Epithelial cell of proximal tubule (primary cell): ENCODE measurements around the gene TMEM244. TPM values are rescaled to one million over a fixed set of nuclear protein-coding genes. Genes with fewer than 3 reads are reported as not detected.
"Not testable (repeated sequence)": the region's sequence is repeated elsewhere in the genome, so short reads cannot be mapped to it uniquely, and the experiment has no call there.

ENCODE experiments used
- DNase-seq: peaks from one replicate; pipeline ENCODE4 v3.0.0-alpha.2; 2011; ENCODE audit warnings: low read depth
- H3K4me3 ChIP-seq: 2 replicates; pipeline ENCODE4 v1.5.1; 2011; ENCODE audit warnings: low read depth, mild to moderate bottlenecking, low read length
- total RNA-seq: library from RNA; depleted of rRNA; stranded (reverse); fragments of >200 nt; gene quantifications from 2 replicates; pipeline ENCODE4 v1.2.3, GENCODE V29; 2015
- TF ChIP-seq, protein P1 (sequence below): conservative IDR thresholded peaks from 2 replicates; pipeline ENCODE4 v1.5.1; 2012; ENCODE audit warnings: low read depth, mild to moderate bottlenecking, low read length

Gene TMEM244
- total RNA-seq, 1 donor from 2014 or later, result not detected

DNA sequence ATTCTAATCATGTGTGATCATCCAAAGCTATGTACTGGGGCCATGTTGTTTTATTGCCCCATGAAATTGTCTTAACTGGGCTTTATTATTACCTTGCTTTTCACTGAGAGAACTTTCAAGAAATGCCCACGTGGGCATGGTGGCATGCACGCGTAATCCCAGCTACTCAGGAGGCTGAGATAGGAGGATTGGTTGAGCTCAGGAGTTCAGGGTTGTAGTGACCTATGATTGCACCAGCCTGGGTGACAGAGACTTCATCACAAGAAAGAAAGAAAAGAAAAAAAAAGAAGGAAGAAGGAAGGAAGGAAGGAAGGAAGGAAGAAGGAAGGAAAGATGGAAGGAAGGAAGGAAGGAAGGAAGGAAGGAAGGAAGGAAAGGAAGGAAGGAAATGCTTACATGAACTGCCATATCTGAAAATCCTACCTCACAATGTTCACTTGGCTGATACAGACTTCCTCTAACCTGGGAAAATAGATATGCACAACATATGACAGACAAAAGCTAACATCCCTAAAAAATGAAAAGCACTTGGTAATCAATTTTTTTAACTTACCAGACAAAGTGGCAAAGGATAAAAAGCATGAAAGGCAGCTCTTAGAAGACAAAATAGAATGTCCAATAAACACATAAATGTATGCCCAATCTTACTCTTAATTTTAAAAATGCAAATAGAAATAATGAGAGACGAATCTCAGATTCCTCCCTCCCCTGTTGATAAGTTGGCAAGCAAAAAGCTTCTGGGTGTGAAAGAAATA lies 25.5 kb upstream of the TMEM244 start:
- no peak for DNase-seq
- no peak overlapping the region for H3K4me3 ChIP-seq
- TF ChIP-seq, protein P1, sequence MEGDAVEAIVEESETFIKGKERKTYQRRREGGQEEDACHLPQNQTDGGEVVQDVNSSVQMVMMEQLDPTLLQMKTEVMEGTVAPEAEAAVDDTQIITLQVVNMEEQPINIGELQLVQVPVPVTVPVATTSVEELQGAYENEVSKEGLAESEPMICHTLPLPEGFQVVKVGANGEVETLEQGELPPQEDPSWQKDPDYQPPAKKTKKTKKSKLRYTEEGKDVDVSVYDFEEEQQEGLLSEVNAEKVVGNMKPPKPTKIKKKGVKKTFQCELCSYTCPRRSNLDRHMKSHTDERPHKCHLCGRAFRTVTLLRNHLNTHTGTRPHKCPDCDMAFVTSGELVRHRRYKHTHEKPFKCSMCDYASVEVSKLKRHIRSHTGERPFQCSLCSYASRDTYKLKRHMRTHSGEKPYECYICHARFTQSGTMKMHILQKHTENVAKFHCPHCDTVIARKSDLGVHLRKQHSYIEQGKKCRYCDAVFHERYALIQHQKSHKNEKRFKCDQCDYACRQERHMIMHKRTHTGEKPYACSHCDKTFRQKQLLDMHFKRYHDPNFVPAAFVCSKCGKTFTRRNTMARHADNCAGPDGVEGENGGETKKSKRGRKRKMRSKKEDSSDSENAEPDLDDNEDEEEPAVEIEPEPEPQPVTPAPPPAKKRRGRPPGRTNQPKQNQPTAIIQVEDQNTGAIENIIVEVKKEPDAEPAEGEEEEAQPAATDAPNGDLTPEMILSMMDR, result no peak

- DNase-seq, result no peak
- TF ChIP-seq, protein P1, result no peak
- no peak overlapping the region for H3K4me3 ChIP-seq
These were observed 23.1 kb upstream of the TMEM244 start for GRCh38 chr6:129884211-129884610.

DNA sequence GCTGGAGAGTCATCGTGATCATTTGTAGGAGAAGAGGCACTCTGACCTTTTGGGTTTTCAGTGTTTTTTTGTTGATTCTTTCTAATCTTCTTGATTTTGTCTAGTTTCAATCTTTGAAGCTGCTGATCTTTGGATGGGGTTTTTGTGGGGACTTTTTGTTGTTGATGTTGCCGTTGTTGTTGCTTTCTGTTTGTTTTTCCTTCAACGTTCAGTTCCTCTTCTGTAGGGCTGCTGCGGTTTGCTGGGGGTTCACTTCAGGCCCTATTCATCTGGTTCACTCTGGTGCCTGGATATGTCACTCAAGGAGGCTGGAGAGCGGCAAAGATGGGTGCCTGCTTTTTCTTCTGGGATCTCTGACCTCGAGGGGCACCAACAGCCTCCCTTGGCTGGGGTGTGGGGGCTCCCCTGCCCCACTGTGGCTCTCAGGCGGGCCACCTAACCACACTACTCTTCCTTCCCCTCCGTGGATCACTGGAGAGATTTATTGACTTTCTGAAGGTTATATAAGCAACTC lies 21.5 kb upstream of the TMEM244 start:
- TF ChIP-seq, protein P1, result no peak
- H3K4me3 ChIP-seq, result no peak overlapping the region
- no peak for DNase-seq

DNA sequence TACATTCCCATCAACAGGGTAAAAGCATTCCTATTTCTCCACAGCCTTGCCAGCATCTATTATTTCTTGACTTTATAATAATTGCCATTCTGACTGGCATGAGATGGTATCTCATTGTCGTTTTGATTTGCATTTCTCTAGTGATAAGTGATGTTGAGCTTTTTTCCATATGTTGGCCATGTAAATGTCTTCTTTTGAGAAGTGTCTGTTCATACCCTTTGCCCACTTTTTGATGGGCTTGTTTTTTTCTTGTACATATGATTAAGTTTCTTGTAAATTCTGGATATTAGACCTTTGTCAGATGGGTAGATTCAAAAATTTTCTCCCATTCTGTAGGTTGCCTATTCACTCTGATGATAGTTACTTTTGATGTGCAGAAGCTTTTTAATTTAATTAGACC lies 16.8 kb upstream of the TMEM244 start:
- DNase-seq, H3K4me3 ChIP-seq: not testable (repeated sequence)

DNA sequence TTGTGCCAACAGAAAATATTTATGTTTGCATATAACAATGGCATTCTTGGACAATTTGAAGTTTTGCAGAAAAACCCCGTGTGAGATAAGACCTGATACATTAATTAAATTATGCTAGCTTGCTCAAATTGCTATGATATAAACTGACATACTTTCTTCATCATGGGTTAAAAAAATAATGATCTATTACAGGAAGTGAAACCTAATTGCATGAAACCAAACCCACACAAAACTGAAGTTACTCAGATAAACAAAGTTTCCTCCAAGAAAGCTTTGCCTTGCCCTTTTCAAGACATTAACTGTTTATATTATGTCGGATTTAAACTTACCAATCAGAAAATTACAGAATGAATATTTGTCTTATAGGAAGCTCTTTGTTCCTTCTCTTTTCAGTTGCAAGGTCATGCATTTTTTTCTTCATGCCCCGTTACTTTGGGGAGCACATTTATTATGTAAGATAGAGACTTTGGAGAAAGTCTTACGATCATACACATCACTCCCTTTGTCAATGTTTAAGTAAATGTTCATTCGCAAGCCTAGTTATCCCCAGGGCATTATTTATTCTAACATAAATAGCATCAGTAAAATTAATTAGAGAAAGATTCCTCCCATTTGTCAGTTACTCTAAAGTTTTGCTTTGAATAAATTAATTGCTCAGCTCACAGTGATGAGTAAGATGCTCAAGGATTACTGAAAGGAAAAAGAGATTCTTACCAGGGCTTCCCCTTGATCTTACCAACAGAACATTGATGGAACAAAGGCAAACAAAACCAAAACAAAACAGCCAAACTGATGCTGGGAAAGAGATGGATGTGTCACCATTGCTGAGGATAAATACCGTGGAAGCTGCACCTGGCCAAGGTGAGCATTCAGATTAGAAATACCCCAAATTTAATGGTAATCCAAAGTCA lies 14.8 kb upstream of the TMEM244 start:
- TF ChIP-seq, protein P1, result no peak
- DNase-seq, result no peak
- no peak overlapping the region for H3K4me3 ChIP-seq

- no peak for DNase-seq
- no peak overlapping the region for H3K4me3 ChIP-seq
- TF ChIP-seq, protein P1, result no peak
These were observed 13.7 kb upstream of the TMEM244 start for GRCh38 chr6:129874837-129875236.

DNA sequence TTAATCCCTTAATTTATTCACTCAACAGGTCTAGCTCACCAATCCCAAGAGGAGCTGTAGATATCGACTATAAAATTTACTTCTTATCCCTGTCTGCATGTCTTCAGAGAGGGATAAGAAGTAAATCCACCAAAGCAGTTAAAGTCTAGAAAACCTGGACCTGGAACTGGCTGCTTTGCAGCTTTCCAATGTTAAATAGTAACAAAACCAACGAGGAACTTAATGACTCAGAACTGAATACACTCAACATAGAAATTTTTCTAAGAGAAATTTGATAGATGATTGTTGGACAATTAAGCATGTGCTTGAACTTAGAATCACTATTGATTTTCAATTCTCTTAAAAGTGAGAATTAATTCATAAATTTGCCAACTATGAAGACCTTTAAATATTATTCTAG lies 11.5 kb upstream of the TMEM244 start:
- no peak overlapping the region for H3K4me3 ChIP-seq
- no peak for DNase-seq
- TF ChIP-seq, protein P1, result no peak
